Esophagus (tissue), 2 donors: ENCODE measurements around the gene MACROH2A1. TPM values are rescaled to one million over a fixed set of nuclear protein-coding genes. Genes with fewer than 3 reads are reported as not detected.

ENCODE experiments used
- H3K27ac ChIP-seq, 2 donors: one replicate each; pipeline ENCODE4 v1.5.1; 2013; ENCODE audit warnings: low read depth in 2 of 2, mild to moderate bottlenecking in 2 of 2, inconsistent platforms in 1 of 2, low read length in 1 of 2, moderate library complexity in 1 of 2
- H3K27me3 ChIP-seq, 2 donors: one replicate each; pipeline ENCODE4 v1.6.1; 2013; ENCODE audit warnings: low read length in 2 of 2, control low read depth in 1 of 2, mild to moderate bottlenecking in 1 of 2; ENCODE audit not compliant: insufficient read depth in 2 of 2, control insufficient read depth in 1 of 2
- H3K36me3 ChIP-seq, 2 donors: one replicate each; pipeline ENCODE4 v1.6.1; 2013; ENCODE audit warnings: low read length in 1 of 2; ENCODE audit not compliant: control insufficient read depth in 2 of 2, insufficient read depth in 2 of 2
- H3K4me1 ChIP-seq, 2 donors: one replicate each; pipeline ENCODE4 v1.6.1; 2013; ENCODE audit warnings: low read length in 1 of 2; ENCODE audit not compliant: control insufficient read depth in 2 of 2, insufficient read depth in 2 of 2
- H3K4me3 ChIP-seq, 2 donors: one replicate each; pipeline ENCODE4 v1.5.1; 2013; ENCODE audit warnings: low read length in 2 of 2, mild to moderate bottlenecking in 2 of 2, low read depth in 1 of 2, moderate library complexity in 1 of 2
- H3K9me3 ChIP-seq, 2 donors: one replicate each; pipeline ENCODE4 v1.6.1; 2013; ENCODE audit warnings: mild to moderate bottlenecking in 2 of 2, low read depth in 1 of 2, low read length in 1 of 2, moderate library complexity in 1 of 2; ENCODE audit not compliant: control insufficient read depth in 2 of 2, insufficient read depth in 1 of 2
- WGBS, 2 donors: extraction: QIAGEN DNeasy Blood & Tissue Kit; methylation state at CpG; one replicate each; pipeline ENCODE4 v1.1.7; 2013; 5-methylcytosine and 5-hydroxymethylcytosine counted together
- polyA plus RNA-seq, 2 donors: library from polyadenylated mRNA; stranded (reverse); fragments of 200-250 nt; gene quantifications; one replicate each; pipeline ENCODE4 v1.2.3, GENCODE V29; 2013
- donor health status: healthy with polysubstance abuse.
- donor health status: Bipolar disorder and iron deficiency.

MACROH2A1 gene
- polyA plus RNA-seq, 2 donors = 210 to 233 TPM

- Histone ChIP-seq H3K4me3 (no peak overlapping the region), H3K27me3 (no peaks in the 10 kb centered on the region), H3K9me3 (no peaks in the 10 kb centered on the region), H3K4me1 (peaks cover 0 to 2% of the 10 kb centered on the region in 2 donors), H3K27ac (no peak overlapping the region), H3K36me3 (peaks cover 0 to 31% of the 10 kb centered on the region in 2 donors)
These were observed 49.1 kb downstream of the MACROH2A1 start for GRCh38 chr5:135349886-135350285.

- peaks cover 0 to 34% of the 10 kb centered on the region in 2 donors for H3K36me3 ChIP-seq
- peaks cover 0 to 2% of the 10 kb centered on the region in 2 donors for H3K4me1 ChIP-seq
- 78 to 79% methylated on average over 1 of the region's 1 CpG for WGBS, 2 donors
- H3K9me3 ChIP-seq = no peaks in the 10 kb centered on the region
- H3K27ac ChIP-seq = no peak overlapping the region
- H3K27me3 ChIP-seq = no peaks in the 10 kb centered on the region
- no peak overlapping the region for H3K4me3 ChIP-seq
These were observed 49.6 kb downstream of the MACROH2A1 start for GRCh38 chr5:135349451-135349850.

GRCh38 chr5:135348918-135349317 lies 50.1 kb downstream of the MACROH2A1 start:
- Histone ChIP-seq H3K4me3 (no peak overlapping the region), H3K4me1 (peaks cover 0 to 1% of the 10 kb centered on the region in 2 donors), H3K9me3 (no peaks in the 10 kb centered on the region), H3K27me3 (no peaks in the 10 kb centered on the region), H3K27ac (peak overlapping the region in 1 of 2 donors; percentile 0), H3K36me3 (peaks cover 2 to 33% of the 10 kb centered on the region in 2 donors)
- WGBS, 2 donors = 65 to 73% methylated on average over 1 of the region's 1 CpG

GRCh38 chr5:135347392-135347791 lies 51.6 kb downstream of the MACROH2A1 start:
- H3K4me3 ChIP-seq = no peak overlapping the region
- peak overlapping the region in 1 of 2 donors; percentile 35 for H3K27ac ChIP-seq
- H3K4me1 ChIP-seq = peaks cover 0 to 4% of the 10 kb centered on the region in 2 donors
- H3K27me3 ChIP-seq = no peaks in the 10 kb centered on the region
- H3K9me3 ChIP-seq = peaks cover 0 to 1% of the 10 kb centered on the region in 2 donors
- H3K36me3 ChIP-seq = peaks cover 15 to 38% of the 10 kb centered on the region in 2 donors
- WGBS, 2 donors = 93 to 98% methylated on average over 4 of the region's 4 CpGs

- WGBS, 2 donors = 76 to 80% methylated on average over 5 of the region's 5 CpGs
- peak overlapping the region; percentile 27 to 65 for H3K27ac ChIP-seq
- H3K4me3 ChIP-seq = no peak overlapping the region
- peaks cover 26 to 45% of the 10 kb centered on the region in 2 donors for H3K36me3 ChIP-seq
- peaks cover 0 to 1% of the 10 kb centered on the region in 2 donors for H3K9me3 ChIP-seq
- no peaks in the 10 kb centered on the region for H3K27me3 ChIP-seq
- H3K4me1 ChIP-seq = peaks cover 0 to 5% of the 10 kb centered on the region in 2 donors
These were observed 52.9 kb downstream of the MACROH2A1 start for GRCh38 chr5:135345956-135346731.

GRCh38 chr5:135344349-135344748 lies 54.7 kb downstream of the MACROH2A1 start:
- H3K4me3 ChIP-seq = no peak overlapping the region
- H3K4me1 ChIP-seq = peaks cover 0 to 5% of the 10 kb centered on the region in 2 donors
- H3K36me3 ChIP-seq = peaks cover 31 to 40% of the 10 kb centered on the region in 2 donors
- H3K27me3 ChIP-seq = no peaks in the 10 kb centered on the region
- WGBS, 2 donors = 86 to 87% methylated on average over 3 of the region's 3 CpGs
- H3K9me3 ChIP-seq = peaks cover 0 to 1% of the 10 kb centered on the region in 2 donors
- no peak overlapping the region for H3K27ac ChIP-seq

- Histone ChIP-seq H3K4me3 (no peak overlapping the region), H3K9me3 (peaks cover 0 to 1% of the 10 kb centered on the region in 2 donors), H3K27me3 (no peaks in the 10 kb centered on the region), H3K36me3 (peaks cover 35 to 47% of the 10 kb centered on the region in 2 donors), H3K27ac (peak overlapping the region in 1 of 2 donors; percentile 43), H3K4me1 (peaks cover 0 to 5% of the 10 kb centered on the region in 2 donors)
- WGBS, 2 donors = 49 to 59% methylated on average over 10 of the region's 10 CpGs
These were observed 55.6 kb downstream of the MACROH2A1 start for GRCh38 chr5:135343413-135343812.

- Histone ChIP-seq H3K4me1 (peaks cover 0 to 5% of the 10 kb centered on the region in 2 donors), H3K4me3 (no peak overlapping the region), H3K9me3 (peaks cover 0 to 1% of the 10 kb centered on the region in 2 donors), H3K27me3 (no peaks in the 10 kb centered on the region), H3K27ac (peak overlapping the region in 1 of 2 donors; percentile 55), H3K36me3 (peaks cover 40 to 56% of the 10 kb centered on the region in 2 donors)
- 82 to 86% methylated on average over 4 of the region's 4 CpGs for WGBS, 2 donors
These were observed 56.5 kb downstream of the MACROH2A1 start for GRCh38 chr5:135342551-135342875.

- Histone ChIP-seq H3K36me3 (peaks cover 40 to 57% of the 10 kb centered on the region in 2 donors), H3K27me3 (no peaks in the 10 kb centered on the region), H3K27ac (peak overlapping the region in 1 of 2 donors; percentile 55), H3K9me3 (peaks cover 0 to 1% of the 10 kb centered on the region in 2 donors), H3K4me3 (no peak overlapping the region), H3K4me1 (peaks cover 0 to 9% of the 10 kb centered on the region in 2 donors)
- 91% methylated on average over 7 of the region's 7 CpGs for WGBS, 2 donors
These were observed 57.1 kb downstream of the MACROH2A1 start for GRCh38 chr5:135341696-135342550.
